HEK293 (cell line): Measurements from ENCODE around the gene CEND1.

Source experiments
- CTCF ChIA-PET: fragments of 350-600 bp; formaldehyde crosslinking; extraction: SDS; loops from one replicate; lab custom pipeline; 2021; ENCODE audit warnings: antibody characterized with exemption; lab: Yijun Ruan, JAX
- POLR2A ChIA-PET: fragments of 300-600 bp; formaldehyde crosslinking; extraction: SDS; loops from one replicate; lab custom pipeline; 2020; ENCODE audit warnings: antibody characterized with exemption, inconsistent platforms; lab: Yijun Ruan, JAX
- H3K27ac ChIP-seq: fragments of 200-500 bp; sonication (Bioruptor generic); 2 replicates; pipeline ENCODE4 v1.5.1; 2014; ENCODE audit warnings: low read depth, low read length, control low read depth, inconsistent platforms; ENCODE audit errors: extremely low read depth
- H3K36me3 ChIP-seq, 2 experiments: fragments of 200-500 bp in 1 of 2; sonication (Bioruptor generic) in 1 of 2; 1 replicate in 1 of 2; 2 replicates in 1 of 2; pipeline ENCODE4 v1.5.1; 2014 to 2017; ENCODE audit warnings: inconsistent platforms in 2 of 2, low read length in 2 of 2; ENCODE audit not compliant: control insufficient read depth in 2 of 2, insufficient read depth in 1 of 2
- H3K4me1 ChIP-seq: fragments of 200-500 bp; sonication (Bioruptor generic); 2 replicates; pipeline ENCODE4 v1.5.1; 2014; ENCODE audit warnings: mild to moderate bottlenecking, low read length, inconsistent platforms; ENCODE audit not compliant: control insufficient read depth, insufficient read depth
- H3K4me3 ChIP-seq: 2 replicates; pipeline ENCODE4 v1.5.1; 2011; ENCODE audit warnings: low read depth, mild to moderate bottlenecking, control low read depth, low read length, moderate library complexity
- H3K9me3 ChIP-seq: fragments of 200-500 bp; sonication (Bioruptor generic); 2 replicates; pipeline ENCODE4 v1.5.1; 2014; ENCODE audit warnings: low read depth, low read length, inconsistent platforms; ENCODE audit not compliant: control insufficient read depth, insufficient read depth
- BCL11B ChIP-seq: fragments of 450-650 bp; formaldehyde crosslinking; IDR thresholded peaks from 2 replicates; pipeline ENCODE4 v1.5.1; 2016; ENCODE audit warnings: low read depth, missing biosample characterization, missing genetic modification characterization
- ELK4 ChIP-seq: IDR thresholded peaks from 2 replicates; pipeline ENCODE4 v1.6.1; 2011; ENCODE audit warnings: mild to moderate bottlenecking, low read depth, low read length, borderline replicate concordance
- GLI4 ChIP-seq: fragments of 450-650 bp; formaldehyde crosslinking; IDR thresholded peaks from 2 replicates; pipeline ENCODE4 v1.5.1; 2016; ENCODE audit warnings: missing biosample characterization, missing genetic modification characterization
- HIC1 ChIP-seq: fragments of 450-650 bp; formaldehyde crosslinking; IDR thresholded peaks from 2 replicates; pipeline ENCODE4 v1.5.1; 2016; ENCODE audit warnings: missing biosample characterization, missing genetic modification characterization
- HOXA7 ChIP-seq: sonication (generic); formaldehyde crosslinking; IDR thresholded peaks from 2 replicates; pipeline ENCODE4 v1.8.1; 2022; ENCODE audit warnings: missing genetic modification reagents, borderline replicate concordance
- KLF10 ChIP-seq: fragments of 450-650 bp; IDR thresholded peaks from 2 replicates; pipeline ENCODE4 v1.5.1; 2018; ENCODE audit warnings: missing biosample characterization, mild to moderate bottlenecking, missing genetic modification characterization
- OVOL3 ChIP-seq: fragments of 450-650 bp; formaldehyde crosslinking; IDR thresholded peaks from 2 replicates; pipeline ENCODE4 v1.5.1; 2016; ENCODE audit warnings: missing biosample characterization, missing genetic modification characterization
- SP2 ChIP-seq: fragments of 450-650 bp; formaldehyde crosslinking; IDR thresholded peaks from 2 replicates; pipeline ENCODE4 v1.5.1; 2016; ENCODE audit warnings: missing biosample characterization, missing genetic modification characterization
- TCF7L2 ChIP-seq: IDR thresholded peaks from 2 replicates; pipeline ENCODE4 v1.6.1; 2011; ENCODE audit warnings: low read depth, mild to moderate bottlenecking, inconsistent platforms, low read length, moderate library complexity, borderline replicate concordance
- ZBTB1 ChIP-seq: fragments of 450-650 bp; formaldehyde crosslinking; IDR thresholded peaks from 2 replicates; pipeline ENCODE4 v1.5.1; 2016; ENCODE audit warnings: missing biosample characterization, missing genetic modification characterization
- ZBTB20 ChIP-seq: fragments of 450-650 bp; formaldehyde crosslinking; IDR thresholded peaks from 2 replicates; pipeline ENCODE4 v1.5.1; 2016; ENCODE audit warnings: missing biosample characterization, missing genetic modification characterization
- ZBTB8A ChIP-seq: fragments of 450-650 bp; formaldehyde crosslinking; IDR thresholded peaks from 2 replicates; pipeline ENCODE4 v1.5.1; 2016; ENCODE audit warnings: missing biosample characterization, missing genetic modification characterization
- ZNF280C ChIP-seq: fragments of 450-650 bp; formaldehyde crosslinking; IDR thresholded peaks from 2 replicates; pipeline ENCODE4 v1.5.1; 2016; ENCODE audit warnings: missing biosample characterization, missing genetic modification characterization
- ZNF302 ChIP-seq: fragments of 450-650 bp; formaldehyde crosslinking; IDR thresholded peaks from 2 replicates; pipeline ENCODE4 v1.5.1; 2016; ENCODE audit warnings: missing biosample characterization, missing genetic modification characterization, low read depth
- ZNF324 ChIP-seq: fragments of 450-650 bp; formaldehyde crosslinking; IDR thresholded peaks from 2 replicates; pipeline ENCODE4 v1.5.1; 2016; ENCODE audit warnings: missing biosample characterization, missing genetic modification characterization
- ZNF521 ChIP-seq: fragments of 450-650 bp; formaldehyde crosslinking; IDR thresholded peaks from 2 replicates; pipeline ENCODE4 v1.5.1; 2017; ENCODE audit warnings: missing biosample characterization, mild to moderate bottlenecking, missing genetic modification characterization
- ZNF76 ChIP-seq: fragments of 450-650 bp; formaldehyde crosslinking; IDR thresholded peaks from 2 replicates; pipeline ENCODE4; 2016; ENCODE audit warnings: low read depth, missing biosample characterization, missing genetic modification characterization, borderline replicate concordance
- TF ChIP-seq, protein P1 (sequence below): fragments of 450-650 bp; formaldehyde crosslinking; IDR thresholded peaks from 2 replicates; pipeline ENCODE4 v1.5.1; 2016; ENCODE audit warnings: missing biosample characterization, missing genetic modification characterization
- TF ChIP-seq, protein P2 (sequence below): fragments of 450-650 bp; formaldehyde crosslinking; IDR thresholded peaks from 2 replicates; pipeline ENCODE4; 2016; ENCODE audit warnings: missing biosample characterization, missing genetic modification characterization

Gene CEND1

DNA sequence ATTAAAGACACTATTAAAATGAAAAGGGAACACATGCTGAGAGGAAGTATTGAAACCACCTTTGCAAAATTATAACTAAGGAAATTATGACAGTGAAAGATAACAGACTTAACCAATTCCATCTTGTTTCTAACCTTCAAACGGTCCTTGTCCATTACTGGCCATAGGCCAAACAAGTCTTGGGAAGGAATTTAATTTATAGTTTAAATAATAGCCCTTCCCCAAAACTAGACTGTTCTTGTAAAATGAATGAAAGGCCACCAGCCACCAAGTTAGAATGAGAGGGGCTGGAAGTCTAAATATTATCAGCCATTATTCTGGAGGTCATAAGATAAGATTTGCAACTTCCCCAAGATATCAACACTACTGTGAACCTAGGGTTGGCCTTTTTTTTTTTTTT, 44.5 kb downstream of the CEND1 start:
- no peak overlapping the region for H3K4me3 ChIP-seq
- ChIA-PET POLR2A (interaction anchor here (1.3 kb wide), 1 partner anchor 74 kb away, joined by 5 read pairs; no protein-coding TSS in a partner anchor), CTCF (interaction anchor here (0.7 to 0.9 kb wide), 2 partner anchors 18 to 19 kb away, joined by 3 read pairs; no protein-coding TSS in a partner anchor)
- H3K4me1 ChIP-seq, result no peaks in the 10 kb centered on the region
- peaks cover 0 to 4% of the 10 kb centered on the region in 2 experiments; a peak in 2 of 3 replicates for H3K36me3 ChIP-seq
- H3K9me3 ChIP-seq, result no peaks in the 10 kb centered on the region
- TF ChIP-seq ZNF280C (tag by site-specific recombination) (no peak), OVOL3 (tag by site-specific recombination) (no peak), ZBTB1 (tag by site-specific recombination) (no peak), BCL11B (tag by site-specific recombination) (no peak), GLI4 (no peak), SP2 (no peak), ZBTB20 (no peak), ZNF302 (tag by site-specific recombination) (no peak), ZNF324 (tag by site-specific recombination) (no peak), ELK4 (no peak), HOXA7 (CRISPR knock-in tag) (no peak), ZNF76 (tag by site-specific recombination) (no peak), ZNF521 (tag by site-specific recombination) (no peak), HIC1 (tag by site-specific recombination) (no peak), KLF10 (tag by site-specific recombination) (no peak), ZBTB8A (tag by site-specific recombination) (no peak), TCF7L2 (no peak)
- TF ChIP-seq, protein P1, sequence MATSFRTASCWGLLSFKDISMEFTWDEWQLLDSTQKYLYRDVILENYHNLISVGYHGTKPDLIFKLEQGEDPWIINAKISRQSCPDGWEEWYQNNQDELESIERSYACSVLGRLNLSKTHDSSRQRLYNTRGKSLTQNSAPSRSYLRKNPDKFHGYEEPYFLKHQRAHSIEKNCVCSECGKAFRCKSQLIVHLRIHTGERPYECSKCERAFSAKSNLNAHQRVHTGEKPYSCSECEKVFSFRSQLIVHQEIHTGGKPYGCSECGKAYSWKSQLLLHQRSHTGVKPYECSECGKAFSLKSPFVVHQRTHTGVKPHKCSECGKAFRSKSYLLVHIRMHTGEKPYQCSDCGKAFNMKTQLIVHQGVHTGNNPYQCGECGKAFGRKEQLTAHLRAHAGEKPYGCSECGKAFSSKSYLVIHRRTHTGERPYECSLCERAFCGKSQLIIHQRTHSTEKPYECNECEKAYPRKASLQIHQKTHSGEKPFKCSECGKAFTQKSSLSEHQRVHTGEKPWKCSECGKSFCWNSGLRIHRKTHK (tag by site-specific recombination), result no peak
- TF ChIP-seq, protein P2, sequence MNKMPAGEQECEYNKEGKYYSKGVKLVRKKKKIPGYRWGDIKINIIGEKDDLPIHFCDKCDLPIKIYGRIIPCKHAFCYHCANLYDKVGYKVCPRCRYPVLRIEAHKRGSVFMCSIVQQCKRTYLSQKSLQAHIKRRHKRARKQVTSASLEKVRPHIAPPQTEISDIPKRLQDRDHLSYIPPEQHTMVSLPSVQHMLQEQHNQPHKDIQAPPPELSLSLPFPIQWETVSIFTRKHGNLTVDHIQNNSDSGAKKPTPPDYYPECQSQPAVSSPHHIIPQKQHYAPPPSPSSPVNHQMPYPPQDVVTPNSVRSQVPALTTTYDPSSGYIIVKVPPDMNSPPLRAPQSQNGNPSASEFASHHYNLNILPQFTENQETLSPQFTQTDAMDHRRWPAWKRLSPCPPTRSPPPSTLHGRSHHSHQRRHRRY (tag by site-specific recombination), result no peak
- H3K27ac ChIP-seq, result no peak overlapping the region
